VCaP (cell line): ENCODE measurements around the gene CETP.
"Not testable (repeated sequence)": the region's sequence is repeated elsewhere in the genome, so short reads cannot be mapped to it uniquely, and the experiment has no call there.

Experiments used
- H3K27ac ChIP-seq: fragments of 450-650 bp; 2 replicates; pipeline ENCODE4 v1.5.1; 2017
- CTCF ChIP-seq: fragments of 450-650 bp; conservative IDR thresholded peaks from 2 replicates; pipeline ENCODE4 v1.5.1; 2017; ENCODE audit warnings: mild to moderate bottlenecking, moderate library complexity

The CETP gene

GRCh38 chr16:56966093-56966475 is 4.3 kb downstream of the CETP start:
- H3K27ac ChIP-seq: no peak overlapping the region
- TF ChIP-seq CTCF: no peak

- TF ChIP-seq CTCF: no peak
- no peak overlapping the region for H3K27ac ChIP-seq
These were observed 6.0 kb downstream of the CETP start for GRCh38 chr16:56967733-56968132.

GRCh38 chr16:56969769-56970168 is 8.0 kb downstream of the CETP start:
- no peak for TF ChIP-seq CTCF
- H3K27ac ChIP-seq: no peak overlapping the region

- no peak overlapping the region for H3K27ac ChIP-seq
- TF ChIP-seq CTCF: no peak
These were observed 9.4 kb downstream of the CETP start for GRCh38 chr16:56970934-56971767.

- no peak overlapping the region for H3K27ac ChIP-seq
- TF ChIP-seq CTCF: no peak
These were observed 10.0 kb downstream of the CETP start for GRCh38 chr16:56971768-56972043.

GRCh38 chr16:56972403-56973293 is 10.9 kb downstream of the CETP start:
- TF ChIP-seq CTCF: no peak
- H3K27ac ChIP-seq: no peak overlapping the region

GRCh38 chr16:56973294-56973689 is 11.5 kb downstream of the CETP start:
- no peak overlapping the region for H3K27ac ChIP-seq
- TF ChIP-seq CTCF: no peak

GRCh38 chr16:56973899-56974298 is 12.1 kb downstream of the CETP start:
- not testable (repeated sequence) for H3K27ac ChIP-seq
